Central memory CD4-positive, alpha-beta T cell (primary cell): ENCODE results near the gene PAK1.
"Not testable (repeated sequence)": the region's sequence is repeated elsewhere in the genome, so short reads cannot be mapped to it uniquely, and the experiment has no call there.

ENCODE experiments used
- DNase-seq: peaks from one replicate; pipeline ENCODE4 v3.0.0; 2022

PAK1 gene

GRCh38 chr11:77401486-77402217 lies 72.2 kb downstream of the PAK1 start:
- no peak for DNase-seq

- no peak for DNase-seq
Observed at GRCh38 chr11:77400775-77401449, 73.0 kb downstream of the PAK1 start.

- no peak for DNase-seq
Observed at GRCh38 chr11:77400271-77400670, 73.6 kb downstream of the PAK1 start.

- no peak for DNase-seq
Observed at GRCh38 chr11:77397631-77398030, 76.3 kb downstream of the PAK1 start.

- DNase-seq = no peak
Observed at GRCh38 chr11:77396911-77397310, 77.0 kb downstream of the PAK1 start.

- DNase-seq = no peak
Observed at GRCh38 chr11:77396305-77396704, 77.6 kb downstream of the PAK1 start.

- no peak for DNase-seq
Observed at GRCh38 chr11:77395460-77396173, 78.3 kb downstream of the PAK1 start.

- DNase-seq = no peak
Observed at GRCh38 chr11:77392842-77393241, 81.1 kb downstream of the PAK1 start.

- DNase-seq = no peak
Observed at GRCh38 chr11:77387701-77388100, 86.2 kb downstream of the PAK1 start.

GRCh38 chr11:77386178-77386577 lies 87.7 kb downstream of the PAK1 start:
- DNase-seq = no peak

GRCh38 chr11:77385255-77385771 lies 88.6 kb downstream of the PAK1 start:
- DNase-seq = not testable (repeated sequence)

- DNase-seq = no peak
Observed at GRCh38 chr11:77384571-77384970, 89.3 kb downstream of the PAK1 start.

- DNase-seq = not testable (repeated sequence)
Observed at GRCh38 chr11:77383349-77383748, 90.5 kb downstream of the PAK1 start.

GRCh38 chr11:77381729-77382665 lies 91.9 kb downstream of the PAK1 start:
- no peak for DNase-seq

GRCh38 chr11:77379934-77380333 lies 94.0 kb downstream of the PAK1 start:
- no peak for DNase-seq

GRCh38 chr11:77379253-77379652 lies 94.6 kb downstream of the PAK1 start:
- DNase-seq = no peak

- DNase-seq = no peak
Observed at GRCh38 chr11:77377734-77378133, 96.2 kb downstream of the PAK1 start.

GRCh38 chr11:77375107-77375506 lies 98.8 kb downstream of the PAK1 start:
- no peak for DNase-seq

- no peak for DNase-seq
Observed at GRCh38 chr11:77374611-77375031, 99.3 kb downstream of the PAK1 start.

- no peak for DNase-seq
Observed at GRCh38 chr11:77374108-77374507, 99.8 kb downstream of the PAK1 start.

GRCh38 chr11:77372726-77373125 lies 101.2 kb downstream of the PAK1 start:
- no peak for DNase-seq

- no peak for DNase-seq
Observed at GRCh38 chr11:77371646-77372045, 102.2 kb downstream of the PAK1 start.
